ENCODE measurements around the gene MYLK4.

Gene MYLK4

GRCh38 chr6:2733324-2733723 is 17.4 kb downstream of the MYLK4 start:
- peaks cover 24% of the 10 kb centered on the region for H3K4me1 ChIP-seq (ENCODE audit: control insufficient read depth, low read length)
- no peak overlapping the region for H3K27ac ChIP-seq (ENCODE audit: low read depth, low read length)
- no peaks in the 10 kb centered on the region for H3K79me2 ChIP-seq (ENCODE audit: control insufficient read depth, low read length)
- peak overlapping the region; percentile 27 for H3K4me2 ChIP-seq (ENCODE audit: low read length)
- H4K20me1 ChIP-seq (ENCODE audit: control insufficient read depth, insufficient read depth, low read depth, low read length) = no peaks in the 10 kb centered on the region
- H3K36me3 ChIP-seq (ENCODE audit: control insufficient read depth, low read length) = no peaks in the 10 kb centered on the region
- no peak overlapping the region for H3K4me3 ChIP-seq (ENCODE audit: low read length)
- H3F3A ChIP-seq (ENCODE audit: control insufficient read depth, insufficient read depth) = no peaks in the 10 kb centered on the region
- TF ChIP-seq EZH2phosphoT487 (IDR thresholded peaks at IDR 0.05; ENCODE audit: borderline replicate concordance, low read length) (no peak), CTCF (IDR thresholded peaks at IDR 0.05; ENCODE audit: low read depth, low read length, poor library complexity, severe bottlenecking) (no peak)
- H3K27me3 ChIP-seq (ENCODE audit: control insufficient read depth, low read length) = no peaks in the 10 kb centered on the region
- no peaks in the 10 kb centered on the region for H3K9me2 ChIP-seq (replicated peaks; ENCODE audit: control insufficient read depth, low read length)
- no peaks in the 10 kb centered on the region for H3K9me3 ChIP-seq (ENCODE audit: control insufficient read depth, insufficient read depth, low read length)

- Histone ChIP-seq H3K4me1 (ENCODE audit: control insufficient read depth, low read length) (peaks cover 20% of the 10 kb centered on the region), H3F3A (ENCODE audit: control insufficient read depth, insufficient read depth) (no peaks in the 10 kb centered on the region), H3K27ac (ENCODE audit: low read depth, low read length) (no peak overlapping the region), H3K4me2 (ENCODE audit: low read length) (peak overlapping the region; percentile 27), H3K36me3 (ENCODE audit: control insufficient read depth, low read length) (no peaks in the 10 kb centered on the region), H3K79me2 (ENCODE audit: control insufficient read depth, low read length) (no peaks in the 10 kb centered on the region), H3K4me3 (ENCODE audit: low read length) (no peak overlapping the region), H4K20me1 (ENCODE audit: control insufficient read depth, insufficient read depth, low read depth, low read length) (no peaks in the 10 kb centered on the region), H3K9me3 (ENCODE audit: control insufficient read depth, insufficient read depth, low read length) (no peaks in the 10 kb centered on the region), H3K27me3 (ENCODE audit: control insufficient read depth, low read length) (no peaks in the 10 kb centered on the region), H3K9me2 (replicated peaks; ENCODE audit: control insufficient read depth, low read length) (no peaks in the 10 kb centered on the region)
- no peak for TF ChIP-seq CTCF (IDR thresholded peaks at IDR 0.05; ENCODE audit: low read depth, low read length, poor library complexity, severe bottlenecking)
- TF ChIP-seq EZH2phosphoT487 (IDR thresholded peaks at IDR 0.05; ENCODE audit: borderline replicate concordance, low read length) = no peak
Measured at GRCh38 chr6:2732503-2733089, 18.1 kb downstream of the MYLK4 start.

GRCh38 chr6:2731281-2731909 is 19.3 kb downstream of the MYLK4 start:
- peaks cover 20% of the 10 kb centered on the region for H3K4me1 ChIP-seq (ENCODE audit: control insufficient read depth, low read length)
- TF ChIP-seq EZH2phosphoT487 (IDR thresholded peaks at IDR 0.05; ENCODE audit: borderline replicate concordance, low read length) (no peak), CTCF (IDR thresholded peaks at IDR 0.05; ENCODE audit: low read depth, low read length, poor library complexity, severe bottlenecking) (no peak)
- H4K20me1 ChIP-seq (ENCODE audit: control insufficient read depth, insufficient read depth, low read depth, low read length) = no peaks in the 10 kb centered on the region
- no peaks in the 10 kb centered on the region for H3K9me3 ChIP-seq (ENCODE audit: control insufficient read depth, insufficient read depth, low read length)
- no peaks in the 10 kb centered on the region for H3K27me3 ChIP-seq (ENCODE audit: control insufficient read depth, low read length)
- no peak overlapping the region for H3K27ac ChIP-seq (ENCODE audit: low read depth, low read length)
- H3K79me2 ChIP-seq (ENCODE audit: control insufficient read depth, low read length) = no peaks in the 10 kb centered on the region
- no peaks in the 10 kb centered on the region for H3K36me3 ChIP-seq (ENCODE audit: control insufficient read depth, low read length)
- no peaks in the 10 kb centered on the region for H3K9me2 ChIP-seq (replicated peaks; ENCODE audit: control insufficient read depth, low read length)
- no peak overlapping the region for H3K4me3 ChIP-seq (ENCODE audit: low read length)
- no peaks in the 10 kb centered on the region for H3F3A ChIP-seq (ENCODE audit: control insufficient read depth, insufficient read depth)
- H3K4me2 ChIP-seq (ENCODE audit: low read length) = no peak overlapping the region
